ENCODE data around the gene P2RY13. TPM values are rescaled to one million over a fixed set of nuclear protein-coding genes. Genes with fewer than 3 reads are reported as not detected.

The P2RY13 gene
- total RNA-seq, 1 donor: not detected

DNA sequence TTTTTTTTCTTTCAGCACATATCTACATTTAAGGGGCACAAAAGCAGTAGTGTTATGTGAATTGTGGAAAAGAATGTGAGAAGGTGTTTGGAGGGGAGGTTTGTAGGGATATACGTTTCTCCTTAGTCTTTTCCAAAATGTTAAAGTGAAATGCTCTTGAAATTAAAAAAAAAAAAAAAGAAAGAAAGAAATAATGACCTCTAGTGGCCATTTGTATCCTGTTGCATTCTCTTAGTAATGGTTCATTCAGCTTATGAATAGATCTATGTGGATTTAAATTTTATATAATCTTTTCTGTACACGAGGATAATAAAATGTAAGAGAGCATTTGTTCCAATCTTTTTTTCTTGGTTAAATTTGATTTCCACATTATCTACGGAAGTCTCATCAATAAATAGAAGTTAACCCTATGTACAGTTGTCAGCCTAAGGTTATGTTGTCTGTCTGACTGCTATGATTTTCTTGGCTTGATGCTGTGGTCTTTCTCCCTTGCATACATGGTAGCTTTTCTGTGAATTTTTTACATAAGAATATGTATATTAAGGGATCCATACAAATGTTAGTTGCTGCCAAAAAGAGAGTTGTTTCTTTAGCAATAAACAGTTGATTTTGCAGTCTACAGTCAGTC lies 1.7 kb downstream of the P2RY13 start:
- peak; percentile 65 for DNase-seq (ENCODE audit: low read depth)
- H3K4me3 ChIP-seq (ENCODE audit: low read depth, low read length): no peak overlapping the region
- TF ChIP-seq, protein P1, sequence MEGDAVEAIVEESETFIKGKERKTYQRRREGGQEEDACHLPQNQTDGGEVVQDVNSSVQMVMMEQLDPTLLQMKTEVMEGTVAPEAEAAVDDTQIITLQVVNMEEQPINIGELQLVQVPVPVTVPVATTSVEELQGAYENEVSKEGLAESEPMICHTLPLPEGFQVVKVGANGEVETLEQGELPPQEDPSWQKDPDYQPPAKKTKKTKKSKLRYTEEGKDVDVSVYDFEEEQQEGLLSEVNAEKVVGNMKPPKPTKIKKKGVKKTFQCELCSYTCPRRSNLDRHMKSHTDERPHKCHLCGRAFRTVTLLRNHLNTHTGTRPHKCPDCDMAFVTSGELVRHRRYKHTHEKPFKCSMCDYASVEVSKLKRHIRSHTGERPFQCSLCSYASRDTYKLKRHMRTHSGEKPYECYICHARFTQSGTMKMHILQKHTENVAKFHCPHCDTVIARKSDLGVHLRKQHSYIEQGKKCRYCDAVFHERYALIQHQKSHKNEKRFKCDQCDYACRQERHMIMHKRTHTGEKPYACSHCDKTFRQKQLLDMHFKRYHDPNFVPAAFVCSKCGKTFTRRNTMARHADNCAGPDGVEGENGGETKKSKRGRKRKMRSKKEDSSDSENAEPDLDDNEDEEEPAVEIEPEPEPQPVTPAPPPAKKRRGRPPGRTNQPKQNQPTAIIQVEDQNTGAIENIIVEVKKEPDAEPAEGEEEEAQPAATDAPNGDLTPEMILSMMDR (IDR thresholded peaks at IDR 0.05; ENCODE audit: insufficient read depth, low read length): peak; percentile 60

DNA sequence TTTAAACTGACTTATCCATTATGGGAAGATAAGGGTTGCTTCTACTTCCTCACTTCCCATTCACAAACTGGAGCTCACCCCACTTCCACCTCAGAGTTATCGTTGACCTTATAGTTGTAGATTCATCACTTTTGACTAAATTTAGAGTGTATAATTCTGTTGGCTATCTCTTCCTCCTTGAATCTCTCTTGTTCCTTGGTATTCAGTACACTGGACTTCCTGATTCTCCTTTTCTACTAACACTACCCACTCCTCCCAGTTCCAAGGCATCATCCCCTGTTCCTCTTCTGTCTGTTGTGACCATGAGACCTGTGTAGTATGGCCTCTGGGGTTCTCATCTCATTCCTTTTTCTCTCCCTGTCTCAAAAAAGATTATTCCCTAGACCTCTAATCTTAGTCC lies 6.8 kb downstream of the P2RY13 start:
- H3K4me3 ChIP-seq (ENCODE audit: low read depth, low read length): no peak overlapping the region
- TF ChIP-seq, protein P1 (IDR thresholded peaks at IDR 0.05; ENCODE audit: insufficient read depth, low read length): no peak
- DNase-seq (ENCODE audit: low read depth): no peak

DNA sequence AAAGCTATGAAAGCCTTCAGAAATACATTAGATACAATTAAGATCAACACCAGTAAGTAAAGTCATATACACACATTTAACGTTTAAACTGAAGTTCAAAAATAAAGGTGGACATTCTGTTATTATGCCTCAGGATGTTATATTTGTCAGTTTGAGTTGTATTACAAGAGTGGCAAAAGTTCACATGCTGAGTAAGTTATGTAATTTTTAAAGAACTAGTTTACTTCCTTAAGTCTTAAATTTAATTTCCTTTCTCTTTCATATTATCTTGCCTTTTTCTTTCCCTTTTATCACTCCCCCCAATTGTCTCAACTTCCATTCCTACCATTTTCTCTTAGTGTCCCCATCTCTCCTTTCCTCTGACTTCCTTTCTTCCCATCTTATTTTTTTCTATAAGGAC lies 7.8 kb downstream of the P2RY13 start:
- TF ChIP-seq, protein P1 (IDR thresholded peaks at IDR 0.05; ENCODE audit: insufficient read depth, low read length): no peak
- no peak overlapping the region for H3K4me3 ChIP-seq (ENCODE audit: low read depth, low read length)
- no peak for DNase-seq (ENCODE audit: low read depth)

DNA sequence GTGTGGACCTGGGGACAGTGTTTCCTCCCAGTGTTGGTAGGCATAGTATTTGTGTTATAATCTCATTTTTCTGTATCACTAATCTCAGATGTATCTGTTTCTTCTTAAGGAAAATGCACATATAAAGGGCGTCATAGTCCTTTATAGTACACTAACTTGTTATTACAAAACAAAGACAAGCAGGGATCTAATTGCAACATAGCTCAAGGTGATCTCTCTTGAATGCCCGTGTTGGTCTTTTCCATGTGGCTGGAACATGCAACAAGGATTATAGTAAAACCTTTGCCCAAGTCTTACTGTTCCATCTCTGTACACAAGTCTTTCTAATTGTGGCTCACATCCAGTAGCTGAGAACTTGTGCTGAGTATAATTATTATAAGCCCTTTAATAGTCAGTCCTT lies 9.2 kb downstream of the P2RY13 start:
- TF ChIP-seq, protein P1 (IDR thresholded peaks at IDR 0.05; ENCODE audit: insufficient read depth, low read length): no peak
- H3K4me3 ChIP-seq (ENCODE audit: low read depth, low read length): no peak overlapping the region

DNA sequence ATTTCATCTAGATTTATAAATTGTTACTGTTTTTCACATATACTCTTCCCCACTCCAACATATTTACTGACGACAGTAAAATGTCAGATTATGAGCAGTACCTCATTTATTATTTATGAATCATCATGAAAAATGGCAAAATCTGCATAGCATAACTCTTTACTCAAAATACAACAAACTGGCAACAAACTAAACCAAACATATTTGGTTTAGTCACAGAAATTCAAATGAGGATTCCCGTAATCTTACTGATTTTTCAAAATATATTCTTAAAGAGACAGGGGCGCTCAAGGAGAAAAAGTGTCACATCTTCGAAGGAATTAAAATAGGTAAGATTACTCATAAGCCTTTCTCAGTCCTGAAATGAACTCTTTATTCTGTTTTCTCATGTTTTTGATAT lies 9.7 kb downstream of the P2RY13 start:
- H3K4me3 ChIP-seq (ENCODE audit: low read depth, low read length): no peak overlapping the region
- TF ChIP-seq, protein P1 (IDR thresholded peaks at IDR 0.05; ENCODE audit: insufficient read depth, low read length): no peak
- DNase-seq (ENCODE audit: low read depth): no peak

More for the DNA sequence above, 9.2 kb downstream of the P2RY13 start:
- no peak for DNase-seq (ENCODE audit: low read depth)

DNA sequence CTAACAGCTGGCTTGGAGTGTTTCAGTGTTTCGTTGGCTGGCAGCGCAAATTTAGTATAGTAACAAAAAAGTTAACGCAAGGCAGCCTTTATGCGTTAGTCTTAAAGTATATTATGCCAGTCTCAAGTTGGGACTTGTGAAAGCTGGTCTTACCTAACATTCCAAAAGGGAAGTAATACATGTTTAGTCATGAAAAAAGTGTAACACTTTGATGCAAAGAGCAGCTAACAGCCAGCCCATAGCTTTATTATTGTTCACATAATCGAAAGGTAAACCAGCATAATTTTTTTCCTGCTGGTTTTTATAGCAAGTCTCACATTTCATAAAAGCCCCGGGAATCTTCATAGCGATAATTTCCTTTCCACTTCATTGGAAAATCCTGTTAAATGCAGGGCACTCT lies 10.4 kb downstream of the P2RY13 start:
- TF ChIP-seq, protein P1 (IDR thresholded peaks at IDR 0.05; ENCODE audit: insufficient read depth, low read length): no peak
- no peak for DNase-seq (ENCODE audit: low read depth)
- H3K4me3 ChIP-seq (ENCODE audit: low read depth, low read length): no peak overlapping the region

DNA sequence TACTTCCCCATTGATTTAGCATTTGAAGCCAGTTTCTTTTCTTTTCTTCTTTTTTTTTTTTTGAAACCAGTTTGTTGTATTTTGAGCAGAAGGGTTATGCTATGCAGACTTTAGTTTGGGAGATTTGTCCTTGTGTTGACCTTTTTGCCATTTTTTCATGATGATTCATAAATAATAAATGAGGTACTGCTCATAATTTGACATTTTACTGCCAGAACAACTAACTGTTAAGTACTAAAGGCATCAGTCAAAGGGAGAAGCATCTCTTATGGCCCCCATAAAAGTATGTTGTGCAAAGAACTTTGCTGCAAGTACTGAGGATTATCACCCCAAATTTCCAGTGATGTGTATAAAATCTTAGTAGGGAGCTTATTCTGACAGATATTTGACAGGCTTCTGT lies 11.0 kb downstream of the P2RY13 start:
- DNase-seq (ENCODE audit: low read depth): peak; percentile 29
- no peak overlapping the region for H3K4me3 ChIP-seq (ENCODE audit: low read depth, low read length)
- TF ChIP-seq, protein P1 (IDR thresholded peaks at IDR 0.05; ENCODE audit: insufficient read depth, low read length): no peak
